MM.1S (cell line): Measurements from ENCODE around the gene CXorf49B.
"Not testable (repeated sequence)": the region's sequence is repeated elsewhere in the genome, so short reads cannot be mapped to it uniquely, and the experiment has no call there.

Source experiments
- CTCF ChIP-seq: fragments of 300-600 bp; sonication (generic); IDR thresholded peaks from 2 replicates; pipeline ENCODE4 v1.5.1; 2016; ENCODE audit warnings: antibody characterized with exemption, low read length, mixed read lengths
- EZH2 ChIP-seq: fragments of 300-600 bp; sonication (generic); optimal IDR thresholded peaks from 2 replicates; pipeline ENCODE3; 2017; ENCODE audit warnings: low read depth, mild to moderate bottlenecking, antibody characterized with exemption, low read length, mixed read lengths
- EZH2phosphoT487 ChIP-seq: fragments of 300-600 bp; sonication (generic); IDR thresholded peaks from 2 replicates; pipeline ENCODE4 v1.6.1; 2018; ENCODE audit warnings: antibody characterized with exemption, low read length

- TF ChIP-seq CTCF, EZH2, EZH2phosphoT487: not testable (repeated sequence)
Observed at GRCh38 chrX:71782950-71783299, 19.8 kb downstream of the CXorf49B start.
